GM10266 (cell line): ENCODE measurements around the gene SPG11.
"Not testable (repeated sequence)": the region's sequence is repeated elsewhere in the genome, so short reads cannot be mapped to it uniquely, and the experiment has no call there.

Experiments used
- DNase-seq: peaks from one replicate; pipeline ENCODE4 v3.0.0; 2012; ENCODE audit errors: extremely low spot score
- TF ChIP-seq, protein P1 (sequence below): IDR thresholded peaks from 2 replicates; pipeline ENCODE4 v1.5.1; 2012; ENCODE audit warnings: mild to moderate bottlenecking, low read depth; ENCODE audit not compliant: control insufficient read depth, insufficient read depth; ENCODE audit errors: missing control alignments

Gene SPG11

DNA sequence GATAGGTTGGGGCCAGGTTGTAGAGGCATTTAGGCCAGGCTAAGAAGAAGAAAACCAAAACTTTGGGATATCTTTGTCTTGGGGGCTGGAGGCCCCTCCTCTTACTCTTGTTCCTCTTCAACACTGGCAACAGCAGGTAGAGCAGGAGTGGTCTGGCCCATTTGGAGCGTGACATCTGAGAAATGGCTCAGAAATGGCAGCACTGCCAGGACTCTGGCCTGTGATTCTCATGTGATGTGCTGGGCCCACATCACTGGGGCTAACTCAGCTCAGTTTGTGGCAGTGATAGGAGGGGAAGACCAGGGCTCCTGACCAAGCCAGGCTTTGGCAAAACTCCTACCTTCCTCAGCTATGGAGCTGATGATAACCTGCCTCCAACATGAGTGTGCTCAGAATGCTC, 29.2 kb upstream of the SPG11 start:
- TF ChIP-seq, protein P1, sequence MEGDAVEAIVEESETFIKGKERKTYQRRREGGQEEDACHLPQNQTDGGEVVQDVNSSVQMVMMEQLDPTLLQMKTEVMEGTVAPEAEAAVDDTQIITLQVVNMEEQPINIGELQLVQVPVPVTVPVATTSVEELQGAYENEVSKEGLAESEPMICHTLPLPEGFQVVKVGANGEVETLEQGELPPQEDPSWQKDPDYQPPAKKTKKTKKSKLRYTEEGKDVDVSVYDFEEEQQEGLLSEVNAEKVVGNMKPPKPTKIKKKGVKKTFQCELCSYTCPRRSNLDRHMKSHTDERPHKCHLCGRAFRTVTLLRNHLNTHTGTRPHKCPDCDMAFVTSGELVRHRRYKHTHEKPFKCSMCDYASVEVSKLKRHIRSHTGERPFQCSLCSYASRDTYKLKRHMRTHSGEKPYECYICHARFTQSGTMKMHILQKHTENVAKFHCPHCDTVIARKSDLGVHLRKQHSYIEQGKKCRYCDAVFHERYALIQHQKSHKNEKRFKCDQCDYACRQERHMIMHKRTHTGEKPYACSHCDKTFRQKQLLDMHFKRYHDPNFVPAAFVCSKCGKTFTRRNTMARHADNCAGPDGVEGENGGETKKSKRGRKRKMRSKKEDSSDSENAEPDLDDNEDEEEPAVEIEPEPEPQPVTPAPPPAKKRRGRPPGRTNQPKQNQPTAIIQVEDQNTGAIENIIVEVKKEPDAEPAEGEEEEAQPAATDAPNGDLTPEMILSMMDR: no peak
- DNase-seq: no peak

DNA sequence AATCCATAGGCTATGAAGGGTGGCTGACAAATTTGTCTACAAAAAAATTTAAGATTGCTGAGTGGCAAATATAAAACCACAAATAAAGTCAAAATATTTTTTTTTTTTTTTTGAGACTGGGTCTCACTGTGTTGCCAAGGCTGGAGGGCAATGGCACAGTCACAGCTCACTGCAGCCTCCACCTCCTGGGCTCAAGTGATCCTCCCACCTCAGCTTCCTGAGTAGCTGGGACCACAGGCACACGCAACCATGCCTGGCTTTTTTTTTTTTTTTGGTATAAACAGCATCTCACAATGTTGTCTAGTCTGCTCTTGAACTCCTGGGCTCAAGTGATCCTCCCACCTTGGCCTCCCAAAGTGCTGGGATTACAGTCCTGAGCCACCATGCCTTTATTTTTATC, 26.8 kb upstream of the SPG11 start:
- not testable (repeated sequence) for DNase-seq

GRCh38 chr15:44689318-44689717, 25.9 kb upstream of the SPG11 start:
- not testable (repeated sequence) for DNase-seq

GRCh38 chr15:44682809-44683682, 19.6 kb upstream of the SPG11 start:
- DNase-seq: not testable (repeated sequence)

DNA sequence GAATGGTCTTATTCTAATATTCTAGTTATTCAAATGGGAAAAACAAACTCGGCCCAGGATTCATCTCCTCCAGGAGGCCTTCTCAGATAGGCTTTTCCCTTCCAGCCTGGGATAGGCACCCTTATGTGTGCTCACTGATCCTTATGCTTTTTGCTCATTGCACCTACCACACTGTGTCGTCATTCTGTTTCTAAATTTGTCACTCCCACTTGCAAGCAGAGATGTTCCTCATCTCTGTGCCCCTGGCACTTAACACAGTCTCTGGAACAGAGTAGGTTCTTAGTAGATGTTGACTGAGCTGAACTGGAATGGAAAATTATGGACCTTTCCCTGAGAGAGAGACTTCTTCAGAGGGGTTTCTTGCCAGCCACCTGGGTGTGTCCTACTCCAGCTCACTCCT, 18.7 kb upstream of the SPG11 start:
- DNase-seq: no peak
- TF ChIP-seq, protein P1: no peak

DNA sequence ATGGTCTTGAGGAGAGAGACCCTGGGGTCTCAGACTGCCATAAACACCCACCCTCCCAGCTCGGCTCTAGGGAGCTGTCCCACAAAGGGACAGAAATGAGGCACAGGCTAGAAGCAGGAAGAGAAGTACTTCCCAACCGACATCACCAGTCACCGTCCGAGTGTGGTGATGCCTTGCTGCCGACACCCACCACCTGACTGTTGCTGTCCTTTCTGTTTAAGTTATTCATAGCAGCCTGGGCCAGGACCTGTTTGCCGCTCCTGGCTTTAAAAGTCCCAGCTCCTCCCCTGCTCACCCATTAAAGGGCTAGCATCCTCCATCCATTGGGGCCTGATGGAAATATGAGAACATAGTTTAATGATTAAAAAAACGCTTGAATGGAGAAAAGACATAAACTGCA, 13.2 kb upstream of the SPG11 start:
- peak; percentile 24 for DNase-seq
- TF ChIP-seq, protein P1: no peak

DNA sequence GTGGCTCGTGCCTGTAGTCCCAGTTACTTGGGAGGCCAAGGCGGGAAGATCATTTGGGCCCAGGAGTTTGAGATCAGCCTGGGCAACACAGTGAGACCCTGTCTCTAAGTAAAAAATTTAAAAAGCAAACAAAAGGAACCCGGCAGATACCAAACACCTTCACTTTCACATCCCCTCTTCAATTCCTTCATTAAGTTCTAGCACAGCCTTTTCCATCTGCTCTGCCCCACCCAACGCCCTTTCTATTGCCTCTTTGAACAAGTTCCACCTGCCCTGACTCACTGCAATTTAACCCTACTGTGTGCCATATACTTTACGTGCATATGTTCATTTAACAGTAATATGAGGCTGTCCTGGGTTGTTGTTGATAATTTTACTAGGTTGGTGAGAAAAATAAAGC, 12.4 kb upstream of the SPG11 start:
- DNase-seq: no peak
- TF ChIP-seq, protein P1: no peak

- TF ChIP-seq, protein P1: no peak
- DNase-seq: no peak
These were observed 10.2 kb upstream of the SPG11 start for GRCh38 chr15:44673639-44674038.
